ENCODE data around the gene STMP1. TPM values are rescaled to one million over a fixed set of nuclear protein-coding genes. Genes with fewer than 3 reads are reported as not detected.

The STMP1 gene
- total RNA-seq (2021) (60.4 and 77.0 TPM in 2 replicates), Bru-seq, nascent RNA (percentile 95 among the genes with signal in this experiment), BruChase-seq, experiment 1, labeled RNA remaining after a 2-hour chase (percentile 91 among the genes with signal in this experiment), BruChase-seq, experiment 2, labeled RNA remaining after a 6-hour chase (percentile 92 among the genes with signal in this experiment)
- long read RNA-seq, transcript STMP1-202 (3 exons, 2,450 nt) = major isoform, 202 of 214 reads
- long read RNA-seq, partial matches to known transcripts = 1 of 214 reads
- long read RNA-seq, other reads (novel, unspliced or antisense) = 11 of 214 reads

GRCh38 chr7:135662373-135663114, at the start of gene STMP1:
Gene STMP1 (plus strand): TSS chr7:135662514.
- peaks cover 21% of the 10 kb centered on the region for H3F3A ChIP-seq (ENCODE audit: insufficient read depth, low read depth)
- peaks cover 52% of the 10 kb centered on the region for H3K79me2 ChIP-seq (ENCODE audit: low read depth)
- no peaks in the 10 kb centered on the region for H3K9me2 ChIP-seq (ENCODE audit: insufficient read depth)
- intact Hi-C loops (cut with micrococcal nuclease; ENCODE audit: unreplicated experiment) = loop anchor here (2.0 to 5.0 kb wide), 2 partner anchors 138 to 1930 kb away; no protein-coding TSS in a partner anchor
- H3K9me3 ChIP-seq (ENCODE audit: insufficient read depth, low read depth) = no peaks in the 10 kb centered on the region
- ChIA-PET POLR2A (ENCODE audit: unreplicated experiment) (interaction anchor here (0.6 to 0.7 kb wide), 4 partner anchors 8 to 1230 kb away, joined by 3 to 11 read pairs (median 8); no protein-coding TSS in a partner anchor), CTCF (interaction anchor here (0.6 to 2.3 kb wide), 4 partner anchors 10 to 362 kb away, joined by 3 to 16 read pairs (median 8); no protein-coding TSS in a partner anchor)
- H3K27me3 ChIP-seq (ENCODE audit: insufficient read depth, low read depth) = no peaks in the 10 kb centered on the region
- DNase-seq = peak; percentile 83 to 97
- H3K36me3 ChIP-seq (ENCODE audit: low read depth) = no peaks in the 10 kb centered on the region
- H3K27ac ChIP-seq = peak within 1 kb of the TSS; percentile 92
- H2AFZ ChIP-seq = peak within 1 kb of the TSS; percentile 93
- H3K4me3 ChIP-seq = peak within 1 kb of the TSS; percentile 99
- H3K4me2 ChIP-seq = peak within 1 kb of the TSS; percentile 87
- TSS peak; percentile 59 for BruUV-seq (replicated peaks)
- H4K20me1 ChIP-seq (ENCODE audit: insufficient read depth) = 0 out of 2 replicates have a peak, but pooled peaks cover 8% of the 10 kb centered on the region
- TF ChIP-seq CTCF (conservative IDR thresholded peaks at IDR 0.05) (peak; percentile 89), EZH2 (IDR thresholded peaks at IDR 0.05; ENCODE audit: low read depth) (no peak)
- peaks cover 16% of the 10 kb centered on the region for H3K4me1 ChIP-seq (replicated peaks; ENCODE audit: insufficient read depth)

- Histone ChIP-seq H2AFZ (no peak overlapping the region), H3K4me1 (replicated peaks; ENCODE audit: insufficient read depth) (no peaks in the 10 kb centered on the region), H3K27ac (no peak overlapping the region), H3K4me2 (no peak overlapping the region), H3K36me3 (ENCODE audit: low read depth) (peaks cover 60% of the 10 kb centered on the region), H3K9me2 (ENCODE audit: insufficient read depth) (no peaks in the 10 kb centered on the region), H3K27me3 (ENCODE audit: insufficient read depth, low read depth) (no peaks in the 10 kb centered on the region), H3K79me2 (ENCODE audit: low read depth) (no peaks in the 10 kb centered on the region), H3K9me3 (ENCODE audit: insufficient read depth, low read depth) (no peaks in the 10 kb centered on the region; the same call in 1 of the 2 replicates), H4K20me1 (ENCODE audit: insufficient read depth) (0 out of 2 replicates have a peak, but pooled peaks cover 4% of the 10 kb centered on the region), H3K4me3 (no peak overlapping the region), H3F3A (ENCODE audit: insufficient read depth, low read depth) (0 out of 2 replicates have a peak, but pooled peaks cover 5% of the 10 kb centered on the region)
- TF ChIP-seq EZH2 (IDR thresholded peaks at IDR 0.05; ENCODE audit: low read depth) (no peak), CTCF (conservative IDR thresholded peaks at IDR 0.05) (no peak)
- intact Hi-C loops (cut with micrococcal nuclease; ENCODE audit: unreplicated experiment) = no loop called here
- no TSS peak for BruUV-seq (replicated peaks)
- POLR2A ChIA-PET (ENCODE audit: unreplicated experiment) = no interaction called here
- no peak for DNase-seq
- CTCF ChIA-PET = no interaction called here
These were observed 46.2 kb upstream of the STMP1 start for GRCh38 chr7:135616136-135616535.

DNA sequence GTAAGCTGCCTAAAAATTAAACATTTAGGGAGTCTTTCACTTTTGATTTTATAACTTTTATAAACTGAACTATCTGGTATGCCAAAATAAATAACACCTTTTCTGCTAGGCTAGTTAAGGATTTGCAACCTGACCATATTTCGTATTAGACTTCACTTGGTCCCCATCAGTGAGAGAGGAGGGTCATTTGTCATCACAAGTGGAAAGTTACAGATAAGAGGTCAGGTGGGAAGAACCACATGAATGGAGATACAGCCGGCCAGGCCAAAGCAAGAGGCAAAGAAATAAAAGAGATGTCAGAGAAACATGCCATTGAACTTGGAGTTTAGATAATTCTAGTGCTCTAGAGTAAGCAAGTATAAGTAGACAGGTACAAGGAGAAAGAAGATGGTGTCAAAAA, 44.5 kb upstream of the STMP1 start:
- Histone ChIP-seq H3K27ac (no peak overlapping the region), H3K9me3 (ENCODE audit: insufficient read depth, low read depth) (no peaks in the 10 kb centered on the region; the same call in 1 of the 2 replicates), H2AFZ (no peak overlapping the region), H4K20me1 (ENCODE audit: insufficient read depth) (0 out of 2 replicates have a peak, but pooled peaks cover 4% of the 10 kb centered on the region), H3K79me2 (ENCODE audit: low read depth) (no peaks in the 10 kb centered on the region), H3K4me2 (no peak overlapping the region), H3F3A (ENCODE audit: insufficient read depth, low read depth) (0 out of 2 replicates have a peak, but pooled peaks cover 5% of the 10 kb centered on the region), H3K36me3 (ENCODE audit: low read depth) (peaks cover 63% of the 10 kb centered on the region), H3K4me3 (no peak overlapping the region), H3K9me2 (ENCODE audit: insufficient read depth) (no peaks in the 10 kb centered on the region), H3K4me1 (replicated peaks; ENCODE audit: insufficient read depth) (no peaks in the 10 kb centered on the region), H3K27me3 (ENCODE audit: insufficient read depth, low read depth) (no peaks in the 10 kb centered on the region)
- ChIA-PET POLR2A (ENCODE audit: unreplicated experiment) (no interaction called here), CTCF (no interaction called here)
- DNase-seq = no peak
- TF ChIP-seq CTCF (conservative IDR thresholded peaks at IDR 0.05) (no peak), EZH2 (IDR thresholded peaks at IDR 0.05; ENCODE audit: low read depth) (no peak)
- BruUV-seq (replicated peaks) = no TSS peak
- intact Hi-C loops (cut with micrococcal nuclease; ENCODE audit: unreplicated experiment) = no loop called here

Data from PC-9 (cell line).